CD4-positive, alpha-beta T cell treated with Interferon gamma for 1 hour (primary cell): ENCODE measurements around the gene CBFB.
A peak's percentile ranks its signal among the peaks of the same experiment; 100 is the strongest.

Experiments
- DNase-seq: peaks from one replicate; pipeline ENCODE4 v3.0.0-alpha.2; 2020

CBFB gene

GRCh38 chr16:67144943-67145342 lies 116.0 kb downstream of the CBFB start:
- DNase-seq = no peak

GRCh38 chr16:67145746-67146145 lies 116.8 kb downstream of the CBFB start:
- DNase-seq = no peak

- no peak for DNase-seq
Observed at GRCh38 chr16:67146523-67147357, 117.8 kb downstream of the CBFB start.

- no peak for DNase-seq
Observed at GRCh38 chr16:67147437-67148140, 118.6 kb downstream of the CBFB start.

- no peak for DNase-seq
Observed at GRCh38 chr16:67148221-67148620, 119.3 kb downstream of the CBFB start.

GRCh38 chr16:67148656-67149275 lies 119.8 kb downstream of the CBFB start:
- DNase-seq = no peak

- DNase-seq = no peak
Observed at GRCh38 chr16:67149276-67150046, 120.5 kb downstream of the CBFB start.

- DNase-seq = peak; percentile 21
Observed at GRCh38 chr16:67150047-67150832, 121.3 kb downstream of the CBFB start.
